Stimulated activated CD4-positive, alpha-beta T cell treated with anti-CD3 and anti-CD28 coated beads, Interleukin-4, amount 100 ng/mL, for 4 hours (primary cell): Measurements from ENCODE around the gene WSCD1.

ENCODE experiments used
- DNase-seq, 2 experiments: peaks; one replicate each; pipeline ENCODE4 v3.0.0-alpha.2; 2020

The WSCD1 gene

DNA sequence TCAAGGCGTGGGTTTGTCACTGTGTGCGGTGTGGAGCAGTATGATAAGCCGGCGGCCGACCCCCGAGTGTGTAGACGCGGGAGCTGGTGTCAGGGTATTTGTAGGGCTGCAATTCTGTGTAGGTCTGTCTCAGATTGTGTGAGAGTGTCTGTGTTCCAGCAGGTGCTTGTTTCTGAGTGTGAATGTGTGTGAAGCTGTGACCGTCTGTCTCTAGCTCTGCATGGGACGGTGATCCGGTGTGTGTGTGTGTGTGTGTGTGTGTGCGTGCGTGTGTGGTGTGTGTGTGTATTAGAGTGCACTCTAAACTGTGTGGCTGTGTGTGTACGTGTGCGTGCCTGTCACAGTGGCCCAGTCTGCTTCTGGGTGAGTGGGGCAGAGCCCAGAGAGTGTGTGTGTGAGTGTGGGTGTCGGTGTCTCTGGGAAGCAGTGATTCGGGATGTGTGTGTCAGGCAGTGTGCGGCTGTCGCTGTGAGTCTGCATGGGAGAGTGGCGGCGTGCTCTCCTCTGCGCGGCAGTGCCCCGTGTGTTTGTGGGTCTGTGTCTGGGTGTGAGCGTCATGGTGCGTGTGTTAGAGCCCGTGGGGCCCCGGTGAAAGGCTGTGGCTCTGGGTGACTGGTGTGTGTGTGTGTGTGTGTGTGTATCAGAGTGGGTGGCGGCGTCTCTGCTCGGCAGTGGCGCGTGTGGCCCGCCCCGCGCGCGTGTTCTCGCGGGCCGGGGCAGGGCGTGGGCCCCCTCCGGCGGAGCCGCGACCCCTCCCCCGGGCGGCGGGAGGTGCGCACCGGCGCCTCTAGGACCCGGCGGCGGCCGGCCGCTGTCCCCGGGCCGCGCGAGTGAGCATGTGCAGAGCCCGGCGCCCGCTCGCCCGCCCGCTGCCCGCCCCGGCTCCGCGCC lies at the start of gene WSCD1:
WSCD1 (plus strand) TSS at position 841 of the 891 bp plus-strand sequence. CDS start 10,280 bp downstream, outside the sequence.
- peak; percentile 15 to 26 for DNase-seq

- no peak for DNase-seq
Measured at GRCh38 chr17:6021011-6021400, 49.2 kb upstream of the WSCD1 start.

- DNase-seq = no peak
Measured at GRCh38 chr17:6021627-6022026, 48.6 kb upstream of the WSCD1 start.

GRCh38 chr17:6023036-6023831 lies 46.9 kb upstream of the WSCD1 start:
- DNase-seq = no peak

DNA sequence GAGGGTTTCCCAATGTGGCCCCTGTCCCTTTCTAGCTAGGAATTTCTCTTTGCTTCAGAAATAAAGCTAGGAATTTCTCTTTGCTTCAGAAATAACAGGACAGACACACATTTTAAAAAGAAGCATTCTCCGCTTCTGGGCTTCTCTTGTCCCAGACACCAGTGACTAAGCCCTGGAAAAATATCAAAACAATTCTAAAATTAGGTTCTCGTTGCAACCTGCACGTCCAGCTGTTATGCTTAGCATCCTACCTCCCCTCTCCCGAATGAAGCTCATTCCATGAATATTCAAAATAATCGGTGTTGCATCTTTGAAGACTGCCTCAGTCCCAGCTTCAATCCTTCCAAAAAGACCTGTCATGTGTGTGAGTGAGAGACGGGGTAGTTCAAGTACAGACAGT lies 45.6 kb upstream of the WSCD1 start:
- no peak for DNase-seq

DNA sequence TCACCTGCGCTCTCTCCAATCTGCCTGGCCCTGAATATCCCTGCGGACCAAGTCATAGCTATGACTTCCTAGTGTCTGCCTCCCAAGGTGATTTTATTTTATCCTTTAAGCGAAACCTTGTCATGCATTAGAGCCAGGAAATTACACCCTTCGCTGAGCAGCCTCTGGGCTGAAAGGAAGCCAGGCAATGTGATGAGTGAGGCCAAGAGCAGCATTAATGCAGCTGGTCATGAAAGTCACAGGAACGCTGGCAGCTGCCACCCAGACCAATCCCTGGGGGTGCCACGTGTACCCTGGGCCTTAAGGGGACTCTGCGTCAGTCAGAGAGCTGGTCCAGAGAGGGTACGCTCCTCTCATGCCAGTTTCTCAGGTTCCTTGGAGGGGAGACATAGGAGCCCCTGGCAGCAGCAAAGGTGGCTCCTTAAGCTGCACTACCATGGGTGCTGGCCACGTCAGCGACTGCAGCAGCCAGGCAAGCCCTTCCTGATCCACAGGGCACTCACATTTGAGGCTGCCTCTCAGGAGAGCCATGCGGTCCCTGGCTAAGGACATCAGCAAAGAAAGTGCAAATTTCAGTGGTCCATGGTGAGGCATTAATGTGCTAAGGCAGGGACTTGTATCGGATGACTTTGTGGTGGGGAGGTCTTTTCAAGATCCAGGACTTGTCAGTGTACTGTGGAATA lies 42.7 kb upstream of the WSCD1 start:
- DNase-seq = no peak

GRCh38 chr17:6028294-6028693 lies 41.9 kb upstream of the WSCD1 start:
- no peak for DNase-seq

DNA sequence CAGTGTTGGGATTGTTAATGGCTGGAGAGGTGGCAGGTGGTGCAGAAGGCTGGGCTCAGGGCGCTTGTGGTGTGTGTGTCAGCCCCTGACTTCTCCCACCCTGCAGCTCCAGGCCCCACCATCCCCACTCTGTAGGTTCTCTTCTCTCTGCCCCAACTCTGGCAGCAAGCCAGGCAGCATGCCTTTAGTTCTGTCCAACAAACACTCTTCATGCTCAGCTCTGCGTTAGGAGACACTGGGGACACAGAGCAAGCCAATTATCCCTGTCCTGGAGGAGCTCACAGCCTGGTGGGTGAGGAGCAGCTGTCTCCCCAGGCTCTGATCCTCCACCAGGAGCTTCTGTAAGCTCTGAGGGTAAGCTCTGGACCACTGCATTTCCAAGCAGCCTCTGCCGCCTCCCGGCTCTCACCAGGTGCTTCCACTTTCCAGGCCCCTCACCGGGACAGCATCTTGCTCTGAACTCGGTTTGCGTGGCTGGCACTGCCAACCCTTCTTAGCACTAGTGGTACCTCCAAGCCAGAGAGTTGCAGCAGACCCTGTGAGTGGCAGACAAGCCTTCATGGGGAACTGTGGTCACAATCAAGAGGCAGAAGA lies 34.3 kb upstream of the WSCD1 start:
- DNase-seq = no peak

DNA sequence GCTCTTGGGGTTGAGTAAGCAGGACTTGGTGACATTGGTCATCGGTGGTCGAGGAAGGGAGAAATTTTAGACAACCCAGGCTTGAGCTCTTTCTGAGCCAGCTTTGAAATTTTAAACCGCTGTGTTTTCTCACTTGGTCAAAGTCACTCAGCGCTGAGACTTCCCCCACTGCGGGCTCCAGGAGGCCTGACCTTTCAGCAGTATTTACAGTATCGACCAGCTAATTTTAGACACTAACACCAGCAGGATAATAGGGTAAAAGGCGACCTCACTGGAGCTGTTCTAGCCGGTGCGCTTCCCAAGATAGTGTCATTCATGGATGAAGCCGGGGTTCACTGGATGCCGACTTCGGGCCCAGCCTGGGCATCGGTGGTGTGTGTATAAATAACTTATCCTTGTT lies 29.7 kb upstream of the WSCD1 start:
- DNase-seq = no peak

DNA sequence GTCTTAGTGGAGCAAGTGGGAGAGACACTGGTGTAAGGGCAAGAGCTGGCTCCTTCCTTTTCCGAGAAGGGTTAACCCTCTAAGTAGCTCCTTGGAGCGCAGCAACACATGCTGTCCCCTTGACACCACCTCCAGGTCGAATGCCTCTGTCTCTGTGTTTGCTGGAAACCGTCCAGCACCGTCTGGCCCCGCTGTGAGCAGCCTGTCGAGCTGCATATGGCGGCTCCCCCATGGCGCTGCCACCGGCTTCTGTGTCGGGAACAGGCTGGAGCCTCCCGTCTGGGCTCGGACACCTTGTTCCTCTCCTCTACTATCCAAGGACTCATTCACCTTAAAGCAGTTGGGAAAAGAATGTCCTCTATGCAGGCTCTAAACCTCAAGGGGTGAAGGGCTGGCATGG lies 28.9 kb upstream of the WSCD1 start:
- no peak for DNase-seq

GRCh38 chr17:6043405-6043804 lies 26.8 kb upstream of the WSCD1 start:
- no peak for DNase-seq

DNA sequence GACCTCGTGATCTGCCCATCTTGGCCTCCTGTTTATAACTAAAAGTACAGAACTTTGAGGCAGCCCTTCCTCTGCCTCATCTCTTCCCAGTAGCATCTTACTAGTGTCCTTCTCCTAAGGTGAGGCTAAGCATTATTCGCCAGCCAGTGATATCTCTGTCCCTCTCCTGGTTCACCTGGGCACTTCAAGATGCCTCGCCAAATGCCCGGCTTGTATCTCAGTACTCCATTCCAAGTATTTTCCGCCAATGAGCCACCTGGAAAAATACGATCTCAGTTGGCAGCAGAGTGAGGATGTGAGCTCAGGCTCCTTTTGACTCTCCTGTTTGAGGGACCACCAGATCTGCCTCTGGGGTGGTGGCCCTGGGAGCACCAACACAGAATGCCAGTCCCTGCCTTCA lies 25.9 kb upstream of the WSCD1 start:
- no peak for DNase-seq

GRCh38 chr17:6045621-6046357 lies 24.4 kb upstream of the WSCD1 start:
- no peak for DNase-seq

GRCh38 chr17:6046431-6046830 lies 23.7 kb upstream of the WSCD1 start:
- no peak for DNase-seq

DNA sequence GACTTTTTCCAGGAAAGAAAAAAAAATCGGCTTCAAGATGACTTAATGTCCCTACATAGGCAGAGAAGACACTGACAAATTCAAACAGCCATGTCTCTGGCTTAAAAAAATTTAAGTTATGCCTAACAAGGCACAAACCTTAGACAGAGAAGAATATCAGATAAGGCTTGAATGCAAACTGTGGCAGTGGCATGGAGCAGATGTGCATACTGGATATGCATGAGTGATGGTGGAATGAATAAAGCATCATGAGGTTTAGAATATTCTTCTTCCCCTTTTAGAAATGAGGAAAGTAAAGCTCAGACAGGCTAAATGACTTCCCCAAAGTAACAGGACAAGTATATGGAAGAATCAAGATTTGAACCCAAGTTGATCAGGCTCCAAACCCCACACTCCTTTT lies 23.2 kb upstream of the WSCD1 start:
- DNase-seq = no peak

DNA sequence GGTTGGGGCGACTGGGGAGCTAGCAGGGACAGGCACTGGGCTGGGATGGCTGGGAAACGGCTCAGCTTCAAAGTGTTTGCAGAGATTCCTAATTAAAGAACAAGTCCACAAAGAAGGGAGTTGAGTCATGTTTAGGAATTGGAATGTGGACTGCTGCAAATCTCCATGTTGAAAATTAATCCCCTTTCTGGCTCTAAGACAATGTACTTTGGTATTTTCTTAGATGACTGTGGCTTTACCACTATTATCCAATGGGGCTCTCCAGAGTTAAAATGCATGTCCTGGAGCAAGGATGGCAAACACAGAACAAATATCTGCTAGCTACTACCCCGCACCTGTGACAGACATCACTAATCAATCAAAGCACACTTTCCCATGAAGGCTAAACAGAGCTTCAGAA lies 22.2 kb upstream of the WSCD1 start:
- DNase-seq = no peak

DNA sequence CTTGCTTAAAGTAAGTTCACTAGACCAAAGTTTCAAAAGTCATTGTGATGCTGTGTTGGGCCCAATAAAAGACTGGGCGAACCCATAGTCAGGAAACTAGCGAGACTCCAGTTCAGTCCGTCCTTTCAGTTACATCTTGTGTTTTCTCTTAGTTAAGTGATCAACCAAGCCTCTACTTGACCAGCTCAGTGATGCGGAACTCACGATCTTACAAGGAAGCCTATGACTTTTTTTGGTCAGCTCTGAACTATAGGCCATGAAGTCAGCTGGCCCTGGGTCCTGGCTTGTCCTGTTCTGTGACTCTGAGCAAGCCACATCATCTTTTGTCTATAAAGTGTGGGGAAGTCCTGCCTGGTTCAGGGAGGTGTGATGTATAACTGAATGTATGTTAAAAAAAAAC lies 21.7 kb upstream of the WSCD1 start:
- no peak for DNase-seq

DNA sequence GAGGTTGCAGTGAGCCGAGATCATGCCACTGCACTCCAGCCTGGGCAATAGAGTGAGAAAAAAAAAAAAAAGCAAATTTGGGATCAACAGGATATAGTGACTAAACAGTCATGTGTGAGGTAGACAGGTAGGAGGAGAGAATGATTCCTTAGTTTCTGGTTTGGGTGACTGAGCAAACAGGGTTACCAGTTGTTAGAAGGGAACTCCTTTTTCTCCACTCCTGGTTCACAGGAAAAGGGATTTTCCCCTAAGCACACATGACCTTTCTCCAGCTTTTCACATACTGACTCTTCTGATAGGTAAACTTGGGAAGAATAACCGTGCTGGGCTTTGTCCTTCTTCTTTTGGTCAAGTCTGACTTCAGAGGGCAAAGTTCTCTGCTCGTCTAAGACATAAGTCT lies 17.3 kb upstream of the WSCD1 start:
- DNase-seq = no peak

- DNase-seq = no peak
Measured at GRCh38 chr17:6054372-6054771, 15.8 kb upstream of the WSCD1 start.

GRCh38 chr17:6056104-6056503 lies 14.1 kb upstream of the WSCD1 start:
- DNase-seq = no peak

GRCh38 chr17:6057562-6057961 lies 12.6 kb upstream of the WSCD1 start:
- no peak for DNase-seq

DNA sequence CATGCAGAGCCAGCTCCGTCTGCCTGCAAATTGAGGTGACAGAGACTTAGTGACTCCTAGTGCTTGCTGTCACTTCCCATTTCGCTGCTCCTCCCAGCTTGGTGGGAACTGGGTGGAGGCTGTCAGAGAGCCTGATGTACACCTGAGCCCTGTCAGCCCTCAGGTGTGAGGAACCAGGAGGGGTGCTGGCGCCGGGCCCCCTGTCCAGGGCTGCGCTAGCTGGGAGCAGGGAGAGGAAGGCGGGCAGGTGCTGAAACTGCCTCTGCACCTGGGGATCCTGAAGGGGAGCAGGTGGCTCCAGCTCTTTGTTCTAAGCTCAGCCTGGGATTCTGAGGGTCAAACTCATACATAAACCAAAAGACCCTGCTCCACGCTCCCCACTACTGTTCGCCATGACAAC lies 10.8 kb upstream of the WSCD1 start:
- DNase-seq = no peak
